GM18868 (cell line): Measurements from ENCODE around the gene NPS.

Experiments
- ATAC-seq: cut with Tn5 transposase; IDR thresholded peaks from one replicate; pipeline ENCODE4 v1.9.1; 2021; ENCODE audit warnings: mild to moderate bottlenecking, moderate library complexity; ENCODE audit not compliant: unreplicated experiment

Gene NPS

GRCh38 chr10:127549009-127549408, at the start of gene NPS:
Gene NPS (plus strand): TSS chr10:127549309. CDS start chr10:127549369, 60 bp downstream.
- ATAC-seq = no peak

GRCh38 chr10:127500127-127500526, 49.0 kb upstream of the NPS start:
- ATAC-seq = no peak

- no peak for ATAC-seq
Measured at GRCh38 chr10:127506094-127506493, 43.0 kb upstream of the NPS start.

GRCh38 chr10:127522298-127522697, 26.8 kb upstream of the NPS start:
- no peak for ATAC-seq

GRCh38 chr10:127523476-127523875, 25.6 kb upstream of the NPS start:
- no peak for ATAC-seq

- no peak for ATAC-seq
Measured at GRCh38 chr10:127524229-127524628, 24.9 kb upstream of the NPS start.

GRCh38 chr10:127524908-127525665, 24.0 kb upstream of the NPS start:
- no peak for ATAC-seq

- no peak for ATAC-seq
Measured at GRCh38 chr10:127525686-127526085, 23.4 kb upstream of the NPS start.

GRCh38 chr10:127526161-127526560, 22.9 kb upstream of the NPS start:
- ATAC-seq = no peak

- no peak for ATAC-seq
Measured at GRCh38 chr10:127527320-127527719, 21.8 kb upstream of the NPS start.

- no peak for ATAC-seq
Measured at GRCh38 chr10:127527891-127528290, 21.2 kb upstream of the NPS start.

GRCh38 chr10:127532193-127532592, 16.9 kb upstream of the NPS start:
- ATAC-seq = no peak

- no peak for ATAC-seq
Measured at GRCh38 chr10:127532659-127533058, 16.4 kb upstream of the NPS start.

- ATAC-seq = no peak
Measured at GRCh38 chr10:127534074-127534473, 15.0 kb upstream of the NPS start.

- no peak for ATAC-seq
Measured at GRCh38 chr10:127534496-127534895, 14.6 kb upstream of the NPS start.

GRCh38 chr10:127535802-127536515, 13.2 kb upstream of the NPS start:
- ATAC-seq = no peak

GRCh38 chr10:127536972-127537760, 11.9 kb upstream of the NPS start:
- ATAC-seq = no peak

- no peak for ATAC-seq
Measured at GRCh38 chr10:127537924-127538323, 11.2 kb upstream of the NPS start.

GRCh38 chr10:127548022-127548421, 1.1 kb upstream of the NPS start:
- no peak for ATAC-seq

GRCh38 chr10:127550861-127551260, 1.8 kb downstream of the NPS start:
- no peak for ATAC-seq

GRCh38 chr10:127552446-127552845, 3.3 kb downstream of the NPS start:
- ATAC-seq = no peak

GRCh38 chr10:127553417-127553816, 4.3 kb downstream of the NPS start:
- ATAC-seq = no peak
